Measurements from ENCODE around the gene MARCHF2.
"Not testable (repeated sequence)": the region's sequence is repeated elsewhere in the genome, so short reads cannot be mapped to it uniquely, and the experiment has no call there.

The MARCHF2 gene

GRCh38 chr19:8404391-8405151 lies 8.5 kb upstream of the MARCHF2 start:
- in situ Hi-C loops (cut with HindIII; ENCODE audit: low sequenced_read_pairs) = no loop called here

GRCh38 chr19:8410718-8411117 lies 2.4 kb upstream of the MARCHF2 start:
- in situ Hi-C loops (cut with HindIII; ENCODE audit: low sequenced_read_pairs) = not testable (repeated sequence)

DNA sequence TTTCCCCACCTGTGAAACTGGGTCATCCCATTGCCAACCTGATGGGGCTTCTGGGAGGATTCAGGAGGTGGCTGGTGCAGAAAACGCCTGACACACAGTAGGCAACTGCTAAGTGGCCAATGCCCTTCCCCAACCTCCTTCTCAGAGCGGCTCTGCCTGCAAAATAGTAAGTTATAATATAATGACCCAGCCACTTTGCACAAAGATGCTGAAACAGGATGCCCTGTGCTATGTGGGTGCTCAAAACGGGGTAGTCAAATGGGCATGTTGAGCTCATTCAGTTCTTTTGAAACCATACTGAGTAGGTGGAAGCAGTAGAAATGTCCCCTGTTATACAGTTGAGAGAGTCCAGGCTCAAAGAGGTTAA lies 507 bp downstream of the MARCHF2 start:
- in situ Hi-C loops (cut with HindIII; ENCODE audit: low sequenced_read_pairs) = no loop called here

- in situ Hi-C loops (cut with HindIII; ENCODE audit: low sequenced_read_pairs) = no loop called here
Measured at GRCh38 chr19:8416796-8417195, 3.7 kb downstream of the MARCHF2 start.

DNA sequence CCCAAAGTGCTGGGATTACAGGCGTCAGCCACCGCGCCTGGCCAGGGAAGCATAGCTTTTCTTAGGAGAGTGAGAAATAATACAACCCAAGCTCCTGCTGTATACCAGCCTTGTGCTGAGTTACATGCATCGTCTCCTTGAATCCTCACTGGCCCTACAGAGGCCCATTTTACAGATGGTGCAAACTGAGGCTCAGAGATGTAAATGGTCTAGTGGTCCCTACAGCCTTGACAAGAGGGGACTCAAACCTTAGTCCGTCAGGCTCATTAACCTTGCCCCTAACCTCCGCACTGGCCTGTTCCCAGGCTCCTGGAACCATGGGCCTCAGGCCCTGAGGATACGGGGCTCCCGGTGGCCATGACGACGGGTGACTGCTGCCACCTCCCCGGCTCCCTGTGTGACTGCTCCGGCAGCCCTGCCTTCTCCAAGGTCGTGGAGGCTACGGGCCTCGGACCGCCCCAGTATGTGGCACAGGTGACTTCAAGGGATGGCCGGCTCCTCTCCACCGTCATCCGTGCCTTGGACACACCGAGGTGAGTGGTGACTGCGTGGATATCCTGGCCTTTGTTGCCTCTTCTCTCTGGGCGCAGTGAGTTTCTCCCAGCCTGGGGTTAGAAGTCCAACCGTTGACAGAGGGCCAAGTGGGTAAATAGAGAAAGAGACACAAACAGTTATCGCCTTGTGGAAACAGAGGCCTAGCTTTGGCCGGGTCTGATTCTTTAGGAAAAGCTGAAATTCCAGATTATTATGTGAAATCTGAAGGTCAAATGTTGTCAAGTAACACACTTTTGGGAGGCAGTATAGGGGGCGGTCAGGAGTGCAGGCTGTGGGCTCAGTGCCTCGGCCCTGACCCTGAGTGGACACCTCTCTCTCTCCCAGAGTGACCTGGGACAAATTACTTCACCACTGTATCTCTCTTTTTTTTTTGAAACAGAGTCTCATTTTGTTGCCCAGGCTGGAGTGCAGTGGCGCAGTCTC lies 8.7 kb downstream of the MARCHF2 start:
- in situ Hi-C loops (cut with HindIII; ENCODE audit: low sequenced_read_pairs) = no loop called here

DNA sequence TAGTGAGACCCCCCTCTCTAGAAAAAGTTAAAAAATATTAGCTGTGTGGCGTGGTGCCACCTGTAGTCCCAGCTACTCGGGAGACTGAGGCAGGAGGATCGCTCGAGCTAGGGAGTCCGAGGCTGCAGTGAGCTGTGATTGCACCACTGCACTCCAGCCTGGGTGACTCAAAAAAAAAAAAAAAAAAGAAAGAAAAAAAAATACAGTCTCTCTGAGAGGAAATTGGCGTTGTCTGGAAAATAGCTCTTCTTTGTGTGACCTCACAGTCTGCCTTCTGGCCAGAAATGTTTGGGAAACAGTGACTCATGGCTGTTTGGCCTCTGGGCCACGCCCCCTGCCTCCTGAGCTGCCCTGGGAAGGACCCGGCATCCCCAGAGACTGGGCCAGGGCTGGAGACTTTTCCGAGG lies 10.7 kb downstream of the MARCHF2 start:
- in situ Hi-C loops (cut with HindIII; ENCODE audit: low sequenced_read_pairs) = no loop called here

DNA sequence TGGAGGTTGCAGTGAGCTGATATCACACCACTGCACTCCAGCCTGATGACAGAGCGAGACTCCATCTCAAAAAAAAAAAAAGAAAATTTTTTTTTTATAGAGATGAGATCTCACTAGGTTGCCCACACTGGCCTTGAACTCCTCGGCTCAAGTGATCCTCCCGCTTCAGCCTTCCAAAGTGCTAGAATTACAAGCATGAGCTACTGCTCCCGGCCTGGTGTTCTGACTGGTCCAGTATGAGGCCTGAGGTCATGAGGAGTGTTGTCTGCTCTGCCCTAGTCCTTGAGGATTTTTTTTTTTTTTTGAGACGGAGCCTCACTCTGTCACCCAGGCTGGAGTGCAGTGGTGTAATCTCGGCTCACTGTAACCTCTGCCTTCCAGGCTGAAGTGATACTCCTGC lies 12.2 kb downstream of the MARCHF2 start:
- in situ Hi-C loops (cut with HindIII; ENCODE audit: low sequenced_read_pairs) = not testable (repeated sequence)

DNA sequence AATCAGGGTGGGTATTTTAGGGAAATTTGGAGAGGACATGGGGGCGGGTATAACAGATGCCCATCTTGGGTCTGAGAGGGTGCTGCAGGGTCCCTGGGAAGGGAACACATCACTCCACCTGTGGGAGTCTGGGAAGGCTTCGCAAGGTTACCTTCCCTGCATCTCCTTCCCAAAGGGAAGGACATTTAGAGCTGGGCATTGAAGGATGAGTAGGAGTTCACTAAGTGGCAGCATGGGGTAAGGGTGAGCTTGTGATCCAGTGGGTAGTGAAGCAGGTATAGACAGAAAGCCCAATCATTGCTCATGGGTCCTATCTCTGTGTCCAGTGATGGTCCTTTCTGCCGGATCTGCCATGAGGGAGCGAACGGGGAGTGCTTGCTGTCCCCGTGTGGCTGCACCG lies 13.2 kb downstream of the MARCHF2 start:
- in situ Hi-C loops (cut with HindIII; ENCODE audit: low sequenced_read_pairs) = no loop called here

GRCh38 chr19:8429044-8429443 lies 15.9 kb downstream of the MARCHF2 start:
- in situ Hi-C loops (cut with HindIII; ENCODE audit: low sequenced_read_pairs) = no loop called here

DNA sequence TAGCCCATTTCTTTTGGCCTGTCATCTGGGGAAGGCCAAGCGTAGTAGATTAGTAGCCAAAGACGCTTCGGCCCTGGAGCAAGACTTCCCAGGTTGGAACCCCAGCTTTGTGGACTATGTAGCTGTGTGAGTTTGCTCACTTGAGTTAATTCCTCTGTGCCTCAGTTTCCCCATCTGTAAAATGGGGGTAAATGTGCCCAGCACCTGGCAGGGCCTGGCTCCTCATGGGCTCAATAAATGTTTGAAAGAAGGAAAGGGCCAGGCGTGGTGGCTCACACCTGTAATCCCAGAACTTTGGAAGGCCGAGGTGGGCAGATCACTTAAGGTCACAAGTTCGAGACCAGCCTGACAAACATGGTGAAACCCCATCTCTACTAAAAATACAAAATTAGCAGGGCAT lies 16.7 kb downstream of the MARCHF2 start:
- in situ Hi-C loops (cut with HindIII; ENCODE audit: low sequenced_read_pairs) = no loop called here

DNA sequence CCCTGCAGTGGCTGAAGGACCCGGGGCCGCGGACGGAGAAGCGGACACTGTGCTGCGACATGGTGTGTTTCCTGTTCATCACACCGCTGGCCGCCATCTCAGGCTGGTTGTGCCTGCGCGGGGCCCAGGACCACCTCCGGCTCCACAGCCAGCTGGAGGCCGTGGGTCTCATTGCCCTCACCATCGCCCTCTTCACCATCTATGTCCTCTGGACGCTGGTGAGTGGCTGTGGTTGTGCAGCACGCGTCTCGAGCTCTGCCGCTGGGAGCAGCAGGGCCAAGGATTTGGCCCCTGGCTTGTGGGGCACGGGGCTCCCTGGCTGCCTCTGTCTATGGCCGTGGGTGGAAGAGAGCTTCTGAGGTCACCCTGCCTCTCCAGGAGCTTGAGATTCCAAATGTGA lies 17.5 kb downstream of the MARCHF2 start:
- in situ Hi-C loops (cut with HindIII; ENCODE audit: low sequenced_read_pairs) = no loop called here

GRCh38 chr19:8438236-8438635 lies 25.1 kb downstream of the MARCHF2 start:
- in situ Hi-C loops (cut with HindIII; ENCODE audit: low sequenced_read_pairs) = no loop called here

DNA sequence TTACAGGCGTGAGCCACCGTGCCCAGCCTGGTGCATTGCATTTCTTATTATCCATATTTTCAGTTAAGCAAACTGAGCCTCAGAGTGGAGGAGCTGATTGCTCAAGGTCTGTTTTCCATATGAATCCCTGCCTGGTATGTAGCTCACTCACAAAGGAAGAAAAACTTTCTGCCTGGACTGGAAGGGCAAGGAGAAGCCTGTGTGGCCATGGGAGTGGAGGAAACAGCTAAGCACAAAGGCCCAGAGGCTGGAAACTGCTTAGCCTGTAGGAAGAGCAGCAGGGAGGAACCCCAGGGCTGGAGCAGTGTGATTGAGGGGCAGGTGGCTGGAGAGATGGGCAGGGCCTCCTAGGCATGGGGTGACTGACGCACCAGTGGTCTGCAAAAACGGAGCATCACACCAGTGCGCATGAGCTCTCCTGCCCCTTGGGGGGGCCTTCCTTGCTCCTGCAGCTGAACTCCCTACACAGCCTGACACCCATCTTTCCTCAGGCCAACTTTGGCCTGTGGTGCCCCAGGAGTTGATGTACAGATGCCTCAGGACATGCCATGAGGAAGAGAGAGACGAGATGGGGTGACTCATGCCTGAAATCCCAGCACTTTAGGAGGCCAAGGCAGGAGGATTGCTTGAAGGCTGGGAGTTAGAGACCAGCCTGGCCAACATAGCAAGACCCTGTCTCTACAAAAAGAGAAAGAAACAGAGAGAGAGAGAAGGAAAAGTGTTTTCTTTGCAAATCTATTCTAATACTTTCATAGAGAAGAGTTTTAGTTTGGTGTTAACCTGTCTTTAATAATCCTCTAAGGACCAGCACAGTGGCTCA lies 28.8 kb downstream of the MARCHF2 start:
- in situ Hi-C loops (cut with HindIII; ENCODE audit: low sequenced_read_pairs) = no loop called here

GRCh38 chr19:8444140-8444676 lies 31.1 kb downstream of the MARCHF2 start:
- in situ Hi-C loops (cut with HindIII; ENCODE audit: low sequenced_read_pairs) = not testable (repeated sequence)

- in situ Hi-C loops (cut with HindIII; ENCODE audit: low sequenced_read_pairs) = loop anchor here (5.0 kb wide), 1 partner anchor 73 kb away; no protein-coding TSS in a partner anchor
Measured at GRCh38 chr19:8444677-8445487, 31.8 kb downstream of the MARCHF2 start, which contains the start of gene HNRNPM. TSS of gene HNRNPM (plus strand) at chr19:8444975. CDS start at chr19:8444999, 24 bp downstream.

DNA sequence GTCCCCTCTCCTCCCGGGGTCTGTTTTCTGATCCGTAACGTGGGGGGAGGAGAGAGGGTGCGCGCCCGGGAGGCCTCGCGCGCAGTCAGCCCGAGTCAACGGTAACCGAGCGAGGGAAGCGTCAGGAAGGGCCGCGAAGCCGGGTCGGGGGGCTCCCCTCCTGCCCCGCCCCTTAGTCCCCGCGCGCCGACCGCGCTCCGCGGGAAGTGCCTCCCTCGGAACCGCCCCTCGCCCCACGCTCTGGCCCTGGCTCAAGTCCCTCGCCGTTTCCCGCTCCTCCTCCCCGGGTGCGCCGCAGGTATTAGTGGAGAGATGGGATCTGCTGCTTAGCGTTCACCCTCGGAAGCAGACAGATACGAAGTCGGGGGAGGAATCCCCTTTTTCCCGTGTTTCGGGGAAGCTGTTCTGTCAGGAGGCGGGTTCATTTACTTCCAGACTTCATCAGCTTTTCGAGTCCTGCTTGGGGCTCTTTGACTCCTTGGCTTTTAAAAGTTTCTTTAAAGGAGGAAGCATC lies 32.4 kb downstream of the MARCHF2 start:
- in situ Hi-C loops (cut with HindIII; ENCODE audit: low sequenced_read_pairs) = loop anchor here (5.0 kb wide), 1 partner anchor 73 kb away; no protein-coding TSS in a partner anchor

GRCh38 chr19:8446061-8446709 lies 33.1 kb downstream of the MARCHF2 start:
- in situ Hi-C loops (cut with HindIII; ENCODE audit: low sequenced_read_pairs) = loop anchor here (5.0 kb wide), 1 partner anchor 74 kb away; no protein-coding TSS in a partner anchor

GRCh38 chr19:8449830-8450229 lies 36.7 kb downstream of the MARCHF2 start:
- in situ Hi-C loops (cut with HindIII; ENCODE audit: low sequenced_read_pairs) = loop anchor here (5.0 kb wide), 1 partner anchor 78 kb away; no protein-coding TSS in a partner anchor

- in situ Hi-C loops (cut with HindIII; ENCODE audit: low sequenced_read_pairs) = no loop called here
Measured at GRCh38 chr19:8451377-8451776, 38.3 kb downstream of the MARCHF2 start.
